MG63 (cell line): Measurements from ENCODE around the gene HCN4. TPM values are rescaled to one million over a fixed set of nuclear protein-coding genes. Genes with fewer than 3 reads are reported as not detected.
A peak's percentile ranks its signal among the peaks of the same experiment; 100 is the strongest.

Experiments
- DNase-seq: peaks from one replicate; pipeline ENCODE4 v3.0.0-alpha.2; 2020
- H3K27me3 ChIP-seq: fragments of 250-450 bp; sonication (Bioruptor Pico); 2 replicates; pipeline ENCODE4 v1.5.1; 2020; ENCODE audit warnings: mild to moderate bottlenecking, moderate library complexity
- H3K36me3 ChIP-seq: fragments of 250-450 bp; sonication (Bioruptor Pico); 2 replicates; pipeline ENCODE4 v1.5.1; 2020; ENCODE audit warnings: mild to moderate bottlenecking, moderate library complexity
- H3K4me3 ChIP-seq: fragments of 250-450 bp; sonication (Bioruptor Pico); 2 replicates; pipeline ENCODE4 v1.5.1; 2020; ENCODE audit warnings: mild to moderate bottlenecking, moderate library complexity
- H3K9me3 ChIP-seq: fragments of 250-450 bp; sonication (Bioruptor Pico); 2 replicates; pipeline ENCODE4 v1.5.1; 2020; ENCODE audit warnings: mild to moderate bottlenecking, moderate library complexity
- total RNA-seq: library from RNA; depleted of rRNA; stranded (reverse); fragments of >200 nt; shearing (Covaris generic); gene quantifications from 2 replicates; pipeline ENCODE4 v1.2.3, GENCODE V29; 2014; ENCODE audit warnings: low replicate concordance

HCN4 gene
- total RNA-seq, 1 experiment from 2014 or later: not detected

- Histone ChIP-seq H3K27me3 (peaks cover 20% of the 10 kb centered on the region), H3K4me3 (no peak overlapping the region), H3K9me3 (no peaks in the 10 kb centered on the region), H3K36me3 (no peaks in the 10 kb centered on the region)
- DNase-seq: no peak
These were observed 4.7 kb downstream of the HCN4 start for GRCh38 chr15:73364070-73364469.

- Histone ChIP-seq H3K36me3 (no peaks in the 10 kb centered on the region), H3K4me3 (no peak overlapping the region), H3K9me3 (no peaks in the 10 kb centered on the region), H3K27me3 (peaks cover 13% of the 10 kb centered on the region; the same call in 1 of the 2 replicates)
- no peak for DNase-seq
These were observed 5.9 kb downstream of the HCN4 start for GRCh38 chr15:73362900-73363299.

- Histone ChIP-seq H3K36me3 (no peaks in the 10 kb centered on the region), H3K4me3 (no peak overlapping the region), H3K9me3 (no peaks in the 10 kb centered on the region), H3K27me3 (peaks cover 5% of the 10 kb centered on the region; the same call in 1 of the 2 replicates)
- DNase-seq: no peak
These were observed 7.4 kb downstream of the HCN4 start for GRCh38 chr15:73361337-73361736.

- Histone ChIP-seq H3K4me3 (no peak overlapping the region), H3K27me3 (peaks cover 2% of the 10 kb centered on the region; the same call in 1 of the 2 replicates), H3K9me3 (no peaks in the 10 kb centered on the region), H3K36me3 (no peaks in the 10 kb centered on the region)
- no peak for DNase-seq
These were observed 9.1 kb downstream of the HCN4 start for GRCh38 chr15:73359651-73360050.

GRCh38 chr15:73357999-73358665, 10.6 kb downstream of the HCN4 start:
- no peaks in the 10 kb centered on the region for H3K9me3 ChIP-seq
- no peak overlapping the region for H3K4me3 ChIP-seq
- H3K27me3 ChIP-seq: peaks cover 2% of the 10 kb centered on the region; the same call in 1 of the 2 replicates
- no peak for DNase-seq
- no peaks in the 10 kb centered on the region for H3K36me3 ChIP-seq

- Histone ChIP-seq H3K4me3 (no peak overlapping the region), H3K36me3 (no peaks in the 10 kb centered on the region), H3K9me3 (no peaks in the 10 kb centered on the region), H3K27me3 (peaks cover 2% of the 10 kb centered on the region; the same call in 1 of the 2 replicates)
- no peak for DNase-seq
These were observed 13.0 kb downstream of the HCN4 start for GRCh38 chr15:73355612-73356265.

GRCh38 chr15:73354241-73354640, 14.5 kb downstream of the HCN4 start:
- Histone ChIP-seq H3K36me3 (no peaks in the 10 kb centered on the region), H3K27me3 (no peaks in the 10 kb centered on the region), H3K4me3 (no peak overlapping the region), H3K9me3 (no peaks in the 10 kb centered on the region)
- no peak for DNase-seq

GRCh38 chr15:73353734-73354133, 15.0 kb downstream of the HCN4 start:
- Histone ChIP-seq H3K9me3 (no peaks in the 10 kb centered on the region), H3K27me3 (no peaks in the 10 kb centered on the region)

GRCh38 chr15:73352082-73352481, 16.7 kb downstream of the HCN4 start:
- DNase-seq: no peak
- Histone ChIP-seq H3K9me3 (no peaks in the 10 kb centered on the region), H3K4me3 (no peak overlapping the region), H3K27me3 (peaks cover under 1% of the 10 kb centered on the region; the same call in 1 of the 2 replicates), H3K36me3 (no peaks in the 10 kb centered on the region)

More at GRCh38 chr15:73353734-73354133, 15.0 kb downstream of the HCN4 start:
- no peak overlapping the region for H3K4me3 ChIP-seq
- no peaks in the 10 kb centered on the region for H3K36me3 ChIP-seq
- no peak for DNase-seq

GRCh38 chr15:73349191-73349590, 19.6 kb downstream of the HCN4 start:
- H3K27me3 ChIP-seq: peaks cover 3% of the 10 kb centered on the region; the same call in 1 of the 2 replicates
- no peaks in the 10 kb centered on the region for H3K36me3 ChIP-seq
- H3K4me3 ChIP-seq: no peak overlapping the region
- no peak for DNase-seq
- H3K9me3 ChIP-seq: no peaks in the 10 kb centered on the region

GRCh38 chr15:73346735-73347312, 21.9 kb downstream of the HCN4 start:
- H3K36me3 ChIP-seq: no peaks in the 10 kb centered on the region
- H3K9me3 ChIP-seq: 0 out of 2 replicates have a peak, but pooled peaks cover 2% of the 10 kb centered on the region
- DNase-seq: peak; percentile 22
- H3K4me3 ChIP-seq: no peak overlapping the region
- H3K27me3 ChIP-seq: peaks cover 3% of the 10 kb centered on the region; the same call in 1 of the 2 replicates

- 0 out of 2 replicates have a peak, but pooled peaks cover 2% of the 10 kb centered on the region for H3K9me3 ChIP-seq
- H3K4me3 ChIP-seq: no peak overlapping the region
- peaks cover 3% of the 10 kb centered on the region; the same call in 1 of the 2 replicates for H3K27me3 ChIP-seq
- H3K36me3 ChIP-seq: no peaks in the 10 kb centered on the region
- no peak for DNase-seq
These were observed 23.1 kb downstream of the HCN4 start for GRCh38 chr15:73345658-73346057.

GRCh38 chr15:73344056-73344455, 24.7 kb downstream of the HCN4 start:
- no peaks in the 10 kb centered on the region for H3K36me3 ChIP-seq
- peaks cover 3% of the 10 kb centered on the region; the same call in 1 of the 2 replicates for H3K27me3 ChIP-seq
- DNase-seq: no peak
- 0 out of 2 replicates have a peak, but pooled peaks cover 2% of the 10 kb centered on the region for H3K9me3 ChIP-seq
- H3K4me3 ChIP-seq: no peak overlapping the region

GRCh38 chr15:73341886-73342600, 26.7 kb downstream of the HCN4 start:
- peak; percentile 23 for DNase-seq
- Histone ChIP-seq H3K27me3 (peaks cover 2% of the 10 kb centered on the region; the same call in 1 of the 2 replicates), H3K9me3 (0 out of 2 replicates have a peak, but pooled peaks cover 2% of the 10 kb centered on the region), H3K4me3 (no peak overlapping the region), H3K36me3 (no peaks in the 10 kb centered on the region)

GRCh38 chr15:73340502-73341192, 28.1 kb downstream of the HCN4 start:
- DNase-seq: no peak
- no peak overlapping the region for H3K4me3 ChIP-seq
- 0 out of 2 replicates have a peak, but pooled peaks cover 2% of the 10 kb centered on the region for H3K9me3 ChIP-seq
- no peaks in the 10 kb centered on the region for H3K27me3 ChIP-seq
- no peaks in the 10 kb centered on the region for H3K36me3 ChIP-seq
